Lung (tissue), 12 donors: ENCODE data around the gene RBM38. TPM values are rescaled to one million over a fixed set of nuclear protein-coding genes. Genes with fewer than 3 reads are reported as not detected.

Experiments
- ATAC-seq: fragments of 200-7000 bp; cut with Tn5 transposase; one replicate; pipeline ENCODE4 v1.9.1; 2020; ENCODE audit warnings: moderate number of reproducible peaks; ENCODE audit not compliant: insufficient read depth, low FRiP score
- DNase-seq, 3 donors: peaks; one replicate each; pipeline ENCODE4 v3.0.0-alpha.2; 2013 to 2017
- H3K27ac ChIP-seq, 2 donors: one replicate each; pipeline ENCODE4 v1.5.1; 2013; ENCODE audit warnings: mild to moderate bottlenecking in 2 of 2, moderate library complexity in 2 of 2, control low read depth in 1 of 2, inconsistent platforms in 1 of 2, low read depth in 1 of 2, low read length in 1 of 2
- H3K27me3 ChIP-seq, 3 donors: one replicate each; pipeline ENCODE4 v1.5.1; 2013; ENCODE audit warnings: low read length in 2 of 3; ENCODE audit not compliant: control insufficient read depth in 3 of 3, insufficient read depth in 3 of 3
- H3K36me3 ChIP-seq, 4 donors: one replicate each; pipeline ENCODE4 v1.5.1; 2013; ENCODE audit warnings: low read length in 4 of 4, mild to moderate bottlenecking in 1 of 4, moderate library complexity in 1 of 4; ENCODE audit not compliant: control insufficient read depth in 4 of 4, insufficient read depth in 4 of 4
- H3K4me1 ChIP-seq, 5 donors: one replicate each; pipeline ENCODE4 v1.5.1; 2013; ENCODE audit warnings: low read length in 5 of 5, mild to moderate bottlenecking in 2 of 5, moderate library complexity in 1 of 5; ENCODE audit not compliant: control insufficient read depth in 5 of 5, insufficient read depth in 5 of 5
- H3K4me3 ChIP-seq: one replicate; pipeline ENCODE4 v1.5.1; 2013; ENCODE audit warnings: mild to moderate bottlenecking, control low read depth, moderate library complexity
- H3K9ac ChIP-seq, 2 donors: one replicate each; pipeline ENCODE4 v1.5.1; 2013; ENCODE audit warnings: low read length in 2 of 2, control low read depth in 1 of 2; ENCODE audit not compliant: insufficient read depth in 1 of 2
- H3K9me3 ChIP-seq, 4 donors: one replicate each; pipeline ENCODE4 v1.5.1; 2013; ENCODE audit warnings: low read length in 3 of 4, mild to moderate bottlenecking in 1 of 4, moderate library complexity in 1 of 4; ENCODE audit not compliant: control insufficient read depth in 4 of 4, insufficient read depth in 3 of 4
- WGBS, 2 donors: extraction: QIAGEN DNeasy Blood & Tissue Kit; methylation state at CpG; one replicate each; pipeline ENCODE4 v1.1.7; 2013; 5-methylcytosine and 5-hydroxymethylcytosine counted together
- polyA plus RNA-seq, 2 donors: library from polyadenylated mRNA; stranded (reverse); fragments of 200-250 nt; gene quantifications; one replicate each; pipeline ENCODE4 v1.2.1, GENCODE V29; 2013
- total RNA-seq, 2 donors: library from RNA; depleted of rRNA in 1 of 2; stranded (reverse); fragments of >200 nt in 1 of 2; gene quantifications; one replicate each; pipeline ENCODE4 v1.2.1, GENCODE V29; 2014 to 2021
- TF ChIP-seq, protein P1 (sequence below): IDR thresholded peaks from 2 replicates; pipeline ENCODE4 v1.5.1; 2012; ENCODE audit warnings: mild to moderate bottlenecking; ENCODE audit errors: control extremely low read depth, extremely low read depth
- donor health status: control.
- donor health status: control.
- donor health status: Bipolar disorder and iron deficiency.
- donor health status: healthy.
- donor health status: DM: yes; HTN: yes; CAD: no.

RBM38 gene
- total and polyA plus RNA-seq, 4 donors: 23.1 to 38.6 (median 30.9) TPM

DNA sequence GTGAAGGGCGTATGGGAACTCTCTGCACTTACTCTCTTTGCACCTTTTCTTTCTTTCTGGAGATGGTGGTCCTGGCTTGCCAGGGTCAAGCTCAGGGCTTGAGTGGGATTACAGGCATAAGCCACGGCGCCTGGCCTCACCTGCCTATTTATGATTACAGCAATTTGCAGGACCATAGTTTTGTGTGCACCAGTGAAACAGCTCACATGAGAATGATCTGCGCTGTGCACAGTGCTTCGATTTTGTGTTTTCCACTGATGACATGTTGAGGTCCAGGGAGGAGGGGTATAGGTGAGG lies 40.3 kb downstream of the RBM38 start:
- TF ChIP-seq, protein P1, sequence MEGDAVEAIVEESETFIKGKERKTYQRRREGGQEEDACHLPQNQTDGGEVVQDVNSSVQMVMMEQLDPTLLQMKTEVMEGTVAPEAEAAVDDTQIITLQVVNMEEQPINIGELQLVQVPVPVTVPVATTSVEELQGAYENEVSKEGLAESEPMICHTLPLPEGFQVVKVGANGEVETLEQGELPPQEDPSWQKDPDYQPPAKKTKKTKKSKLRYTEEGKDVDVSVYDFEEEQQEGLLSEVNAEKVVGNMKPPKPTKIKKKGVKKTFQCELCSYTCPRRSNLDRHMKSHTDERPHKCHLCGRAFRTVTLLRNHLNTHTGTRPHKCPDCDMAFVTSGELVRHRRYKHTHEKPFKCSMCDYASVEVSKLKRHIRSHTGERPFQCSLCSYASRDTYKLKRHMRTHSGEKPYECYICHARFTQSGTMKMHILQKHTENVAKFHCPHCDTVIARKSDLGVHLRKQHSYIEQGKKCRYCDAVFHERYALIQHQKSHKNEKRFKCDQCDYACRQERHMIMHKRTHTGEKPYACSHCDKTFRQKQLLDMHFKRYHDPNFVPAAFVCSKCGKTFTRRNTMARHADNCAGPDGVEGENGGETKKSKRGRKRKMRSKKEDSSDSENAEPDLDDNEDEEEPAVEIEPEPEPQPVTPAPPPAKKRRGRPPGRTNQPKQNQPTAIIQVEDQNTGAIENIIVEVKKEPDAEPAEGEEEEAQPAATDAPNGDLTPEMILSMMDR: no peak
- H3K9me3 ChIP-seq: no peaks in the 10 kb centered on the region
- ATAC-seq: no peak
- H3K27me3 ChIP-seq: no peaks in the 10 kb centered on the region
- 71 to 79% methylated on average over 5 of the region's 5 CpGs for WGBS, 2 donors
- H3K9ac ChIP-seq: no peak overlapping the region
- peaks cover 0 to 16% (median 2%) of the 10 kb centered on the region in 5 donors for H3K4me1 ChIP-seq
- no peaks in the 10 kb centered on the region for H3K36me3 ChIP-seq
- H3K27ac ChIP-seq: no peak overlapping the region
- no peak overlapping the region for H3K4me3 ChIP-seq
- DNase-seq: no peak

DNA sequence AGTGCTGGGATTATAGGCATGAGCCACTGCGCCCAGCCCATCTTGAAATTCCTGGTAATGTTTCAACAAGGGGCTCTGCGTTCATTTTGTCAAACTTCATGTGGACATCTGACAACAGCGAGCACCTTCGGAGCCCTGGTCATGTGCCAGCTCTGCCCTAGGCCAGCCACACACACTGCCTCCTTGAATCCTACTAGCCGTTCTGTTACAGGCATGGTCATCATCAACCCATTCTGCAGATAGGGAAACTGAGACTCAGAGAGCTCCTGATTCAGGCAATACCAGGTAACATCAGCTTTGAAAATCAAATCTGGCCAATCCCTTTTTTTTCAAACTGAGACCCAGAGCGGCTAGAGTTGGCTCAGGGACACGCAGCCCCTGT lies 41.3 kb downstream of the RBM38 start:
- H3K9ac ChIP-seq: no peak overlapping the region
- H3K36me3 ChIP-seq: no peaks in the 10 kb centered on the region
- WGBS, 2 donors: 60 to 76% methylated on average over 7 of the region's 7 CpGs
- no peaks in the 10 kb centered on the region for H3K27me3 ChIP-seq
- H3K27ac ChIP-seq: peak overlapping the region in 1 of 2 donors; percentile 35
- TF ChIP-seq, protein P1: no peak
- peaks cover 0 to 16% (median 2%) of the 10 kb centered on the region in 5 donors for H3K4me1 ChIP-seq
- H3K4me3 ChIP-seq: no peak overlapping the region
- DNase-seq (no peak), ATAC-seq (no peak)
- H3K9me3 ChIP-seq: peaks cover 0 to 4% (median 0%) of the 10 kb centered on the region in 4 donors

DNA sequence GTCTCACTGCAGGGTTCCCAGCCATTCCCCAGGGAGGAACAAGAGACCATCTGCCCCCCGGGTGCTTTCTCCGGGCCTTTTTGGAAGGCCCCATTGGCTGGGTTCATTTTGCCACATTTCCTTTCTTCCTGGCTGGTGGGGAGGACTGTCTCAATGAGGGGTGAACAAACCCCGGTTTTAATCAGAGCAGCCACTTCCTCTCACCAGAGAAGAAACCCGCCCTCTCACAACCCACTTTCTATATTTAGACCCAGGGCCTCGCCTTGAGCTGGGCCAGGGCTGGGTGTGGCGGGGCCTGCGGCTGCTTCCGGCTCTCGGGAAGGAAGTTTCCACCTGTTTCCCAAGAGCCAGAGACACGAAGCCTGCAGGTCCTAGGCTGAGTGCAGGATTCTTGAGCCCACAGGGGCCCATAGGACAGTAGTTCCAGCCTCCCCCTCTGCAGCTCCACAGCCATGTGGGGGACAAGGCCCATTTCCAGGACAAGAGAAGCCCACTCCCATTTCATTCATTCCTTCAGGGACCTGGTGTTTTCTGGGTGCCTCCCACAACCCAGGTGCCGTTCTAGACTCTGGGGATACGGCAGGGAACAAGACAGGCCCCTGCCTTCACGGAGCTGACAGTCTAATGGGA lies 41.8 kb downstream of the RBM38 start:
- Histone ChIP-seq H3K4me1 (peaks cover 0 to 16% (median 2%) of the 10 kb centered on the region in 5 donors), H3K36me3 (no peaks in the 10 kb centered on the region), H3K9ac (no peak overlapping the region), H3K27ac (peak overlapping the region in 1 of 2 donors; percentile 35), H3K9me3 (peaks cover 0 to 4% (median 1%) of the 10 kb centered on the region in 4 donors), H3K27me3 (no peaks in the 10 kb centered on the region), H3K4me3 (no peak overlapping the region)
- ATAC-seq: no peak
- WGBS, 2 donors: 18 to 28% methylated on average over 11 to 13 of the region's 13 CpGs
- DNase-seq: peak; percentile 37 to 62 (median 43)
- TF ChIP-seq, protein P1: no peak
